Chondrocyte (in vitro differentiated cells): ENCODE results near the gene SCN4A. TPM values are rescaled to one million over a fixed set of nuclear protein-coding genes. Genes with fewer than 3 reads are reported as not detected.
"Not testable (repeated sequence)": the region's sequence is repeated elsewhere in the genome, so short reads cannot be mapped to it uniquely, and the experiment has no call there.

Experiments
- DNase-seq: peaks from one replicate; pipeline ENCODE4 v3.0.0; 2021; ENCODE audit warnings: mixed read lengths, low spot score
- H3K27ac Mint-ChIP-seq: one replicate; pipeline ENCODE4 v1.8.0; 2021; ENCODE audit warnings: mild to moderate bottlenecking, moderate library complexity, mixed read lengths; ENCODE audit not compliant: unreplicated experiment
- H3K27me3 Mint-ChIP-seq: 2 replicates; pipeline ENCODE4 v1.8.0; 2021; ENCODE audit warnings: low read depth, mixed read lengths
- H3K36me3 Mint-ChIP-seq: 2 replicates; pipeline ENCODE4 v1.8.0; 2021; ENCODE audit warnings: low read depth, mixed read lengths
- H3K4me1 Mint-ChIP-seq: 2 replicates; pipeline ENCODE4 v1.8.0; 2021; ENCODE audit warnings: low read depth, mild to moderate bottlenecking, mixed read lengths
- H3K4me3 Mint-ChIP-seq: one replicate; pipeline ENCODE4 v1.8.0; 2021; ENCODE audit warnings: mild to moderate bottlenecking, moderate library complexity, mixed read lengths; ENCODE audit not compliant: unreplicated experiment
- H3K9me3 Mint-ChIP-seq: 2 replicates; pipeline ENCODE4 v1.8.0; 2021; ENCODE audit warnings: low read depth, mixed read lengths
- total RNA-seq: library from RNA; stranded (reverse); gene quantifications from 3 replicates; pipeline ENCODE4 v1.2.1, GENCODE V29; 2021
- TF ChIP-seq, protein P1 (sequence below): fragments of 200-600 bp; sonication (generic); IDR thresholded peaks from 2 replicates; pipeline ENCODE4 v1.5.0; 2021; ENCODE audit warnings: antibody characterized with exemption, mild to moderate bottlenecking, moderate library complexity

SCN4A gene
- total RNA-seq, 1 donor from 2014 or later = not detected

DNA sequence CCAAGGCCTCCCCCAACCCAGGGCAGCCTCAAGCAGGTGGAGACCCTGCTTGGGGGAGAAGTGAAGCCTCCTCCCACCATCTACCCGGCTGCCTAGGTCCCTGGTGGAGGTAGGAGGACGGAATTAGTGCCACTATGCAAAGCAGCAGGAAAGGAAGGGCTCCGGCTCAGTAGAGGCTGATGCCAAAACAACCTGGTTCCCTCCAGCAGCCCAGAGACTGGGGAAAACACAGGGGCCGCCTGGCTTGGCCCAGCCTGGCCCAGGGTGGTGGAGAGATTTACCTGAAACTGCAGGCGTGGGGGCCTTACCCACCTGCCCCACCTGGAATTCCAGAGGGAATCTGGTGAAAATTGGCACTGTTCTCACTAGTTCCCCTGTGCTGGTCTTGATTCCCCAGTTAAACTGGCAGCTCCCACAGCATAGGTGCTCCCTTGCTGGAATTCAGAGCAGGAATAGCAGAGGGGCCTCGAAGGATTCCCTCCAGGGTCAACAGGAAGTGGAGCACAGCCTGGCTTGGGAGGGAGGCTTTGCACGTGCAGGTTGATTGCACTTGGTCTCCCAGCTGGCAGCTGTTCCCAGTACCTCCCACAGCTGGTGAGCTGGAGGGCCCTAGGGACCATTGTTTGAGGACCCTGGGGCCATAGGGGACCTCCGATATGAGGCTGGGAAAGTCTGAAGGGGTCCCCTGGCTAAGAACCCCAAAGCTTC, 45.1 kb downstream of the SCN4A start:
- no peaks in the 10 kb centered on the region for H3K27me3 Mint-ChIP-seq
- no peaks in the 10 kb centered on the region for H3K4me1 Mint-ChIP-seq
- no peaks in the 10 kb centered on the region for H3K36me3 Mint-ChIP-seq
- H3K4me3 Mint-ChIP-seq = no peak overlapping the region
- TF ChIP-seq, protein P1, sequence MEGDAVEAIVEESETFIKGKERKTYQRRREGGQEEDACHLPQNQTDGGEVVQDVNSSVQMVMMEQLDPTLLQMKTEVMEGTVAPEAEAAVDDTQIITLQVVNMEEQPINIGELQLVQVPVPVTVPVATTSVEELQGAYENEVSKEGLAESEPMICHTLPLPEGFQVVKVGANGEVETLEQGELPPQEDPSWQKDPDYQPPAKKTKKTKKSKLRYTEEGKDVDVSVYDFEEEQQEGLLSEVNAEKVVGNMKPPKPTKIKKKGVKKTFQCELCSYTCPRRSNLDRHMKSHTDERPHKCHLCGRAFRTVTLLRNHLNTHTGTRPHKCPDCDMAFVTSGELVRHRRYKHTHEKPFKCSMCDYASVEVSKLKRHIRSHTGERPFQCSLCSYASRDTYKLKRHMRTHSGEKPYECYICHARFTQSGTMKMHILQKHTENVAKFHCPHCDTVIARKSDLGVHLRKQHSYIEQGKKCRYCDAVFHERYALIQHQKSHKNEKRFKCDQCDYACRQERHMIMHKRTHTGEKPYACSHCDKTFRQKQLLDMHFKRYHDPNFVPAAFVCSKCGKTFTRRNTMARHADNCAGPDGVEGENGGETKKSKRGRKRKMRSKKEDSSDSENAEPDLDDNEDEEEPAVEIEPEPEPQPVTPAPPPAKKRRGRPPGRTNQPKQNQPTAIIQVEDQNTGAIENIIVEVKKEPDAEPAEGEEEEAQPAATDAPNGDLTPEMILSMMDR = no peak
- no peaks in the 10 kb centered on the region for H3K9me3 Mint-ChIP-seq
- no peak overlapping the region for H3K27ac Mint-ChIP-seq
- DNase-seq = peak; percentile 43

DNA sequence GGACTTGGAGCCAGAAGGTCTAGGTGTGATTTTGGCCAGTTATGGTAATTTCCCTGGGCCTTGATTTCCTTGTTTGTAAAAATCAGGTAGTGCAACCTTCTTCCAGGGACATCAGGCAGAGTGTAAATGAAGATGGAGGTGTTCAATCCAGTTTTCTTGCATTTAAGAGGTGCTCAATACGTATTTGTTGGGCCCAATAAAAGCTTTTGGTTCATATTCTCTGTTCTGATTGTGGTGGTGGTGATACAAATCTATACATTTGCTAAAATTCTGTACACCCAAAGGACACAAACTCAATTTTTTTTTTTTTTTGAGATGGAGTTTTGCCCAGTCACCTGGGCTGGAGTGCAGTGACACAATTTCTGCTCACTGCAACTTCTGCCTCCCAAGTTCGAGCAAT, 46.6 kb downstream of the SCN4A start:
- peaks cover 3% of the 10 kb centered on the region for H3K27me3 Mint-ChIP-seq
- no peaks in the 10 kb centered on the region for H3K36me3 Mint-ChIP-seq
- no peak for DNase-seq
- TF ChIP-seq, protein P1 = no peak
- no peaks in the 10 kb centered on the region for H3K9me3 Mint-ChIP-seq
- H3K27ac Mint-ChIP-seq = no peak overlapping the region
- no peak overlapping the region for H3K4me3 Mint-ChIP-seq
- H3K4me1 Mint-ChIP-seq = no peaks in the 10 kb centered on the region

DNA sequence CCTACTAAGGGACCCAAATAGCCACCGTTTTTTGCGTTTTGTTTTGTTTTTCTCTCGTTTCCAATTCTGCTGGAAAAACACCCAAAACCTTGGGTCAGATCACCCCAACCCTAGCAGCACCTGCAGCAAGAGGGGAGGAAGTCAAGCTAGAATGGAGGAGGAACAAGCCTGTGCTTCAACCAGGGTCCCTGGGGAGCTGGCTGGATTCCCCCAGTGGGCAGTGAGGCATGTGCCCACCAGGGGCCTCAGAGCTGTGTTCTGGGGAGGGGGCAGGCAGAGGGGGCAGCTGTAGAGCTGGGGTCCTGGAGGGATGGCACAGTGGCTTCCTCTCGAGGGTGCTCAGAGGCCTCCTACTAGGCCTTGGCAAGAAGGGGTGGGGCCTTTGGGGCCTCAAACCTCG, 47.1 kb downstream of the SCN4A start:
- Mint-ChIP-seq H3K9me3 (no peaks in the 10 kb centered on the region), H3K27ac (no peak overlapping the region), H3K4me3 (no peak overlapping the region), H3K36me3 (no peaks in the 10 kb centered on the region), H3K27me3 (peaks cover 3% of the 10 kb centered on the region), H3K4me1 (no peaks in the 10 kb centered on the region)
- TF ChIP-seq, protein P1 = no peak
- DNase-seq = peak; percentile 22

DNA sequence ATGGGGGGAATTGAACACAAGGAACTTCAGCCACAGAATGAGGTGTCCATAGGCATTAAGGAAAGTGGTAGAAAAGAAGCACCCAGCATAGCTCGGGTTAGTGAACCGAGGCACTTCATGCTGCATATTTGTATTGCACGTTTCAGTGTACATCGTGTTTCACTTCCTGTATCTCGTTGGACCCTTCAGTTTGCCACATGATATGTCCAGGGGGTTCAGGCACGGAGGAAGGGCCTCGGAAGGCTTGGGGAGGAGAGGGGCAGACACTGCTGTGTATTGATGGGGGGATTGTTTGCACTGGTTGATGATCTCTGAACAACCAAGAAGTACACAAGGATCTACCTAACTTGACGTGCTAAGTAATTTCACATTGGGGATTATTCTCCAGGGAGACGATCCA, 50.3 kb downstream of the SCN4A start:
- DNase-seq = peak; percentile 2
- H3K27me3 Mint-ChIP-seq = peaks cover 19% of the 10 kb centered on the region
- H3K36me3 Mint-ChIP-seq, H3K4me3 Mint-ChIP-seq, H3K9me3 Mint-ChIP-seq, H3K4me1 Mint-ChIP-seq, H3K27ac Mint-ChIP-seq: not testable (repeated sequence)

DNA sequence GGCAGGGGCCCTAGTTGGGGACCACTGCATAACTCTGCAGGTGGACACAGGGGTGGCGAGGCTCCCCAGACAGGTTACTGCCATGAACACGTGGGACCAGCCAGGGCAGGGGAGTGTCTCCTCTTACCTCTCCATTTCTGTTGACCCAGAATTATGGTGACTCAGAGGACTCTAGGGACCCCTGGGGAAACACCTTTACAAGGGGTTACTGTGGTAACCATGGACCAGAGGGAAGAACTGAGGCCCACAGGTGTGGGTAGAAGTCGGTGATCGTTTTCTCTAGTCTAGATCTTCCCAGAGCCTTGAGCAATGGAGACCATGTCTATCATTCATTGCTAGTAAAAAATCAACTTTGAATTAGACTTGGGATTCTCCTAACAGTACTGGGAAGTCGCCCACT, 51.9 kb downstream of the SCN4A start:
- not testable (repeated sequence) for H3K4me3 Mint-ChIP-seq, H3K27ac Mint-ChIP-seq, H3K36me3 Mint-ChIP-seq, H3K9me3 Mint-ChIP-seq, H3K4me1 Mint-ChIP-seq
- H3K27me3 Mint-ChIP-seq = peaks cover 31% of the 10 kb centered on the region
- DNase-seq = peak; percentile 34

DNA sequence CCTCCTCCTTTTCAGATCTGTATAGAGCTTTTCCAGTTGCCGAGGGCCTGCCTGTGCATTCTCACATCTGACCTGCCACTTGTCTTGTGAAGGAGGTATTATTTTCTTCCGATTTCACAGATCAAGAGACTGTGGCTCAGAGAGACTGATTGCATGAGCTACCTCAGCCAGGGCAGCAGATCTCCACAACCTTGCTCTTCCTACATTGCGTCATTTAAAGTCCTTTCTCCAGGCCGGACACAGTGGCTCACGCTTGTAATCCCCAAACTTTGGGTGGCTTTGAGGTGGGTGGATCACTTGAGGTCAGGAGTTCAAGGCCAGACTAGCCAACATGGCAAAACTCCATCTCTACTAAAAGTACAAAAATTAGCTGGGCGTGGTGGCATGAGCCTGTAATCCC, 52.7 kb downstream of the SCN4A start:
- H3K36me3 Mint-ChIP-seq, H3K4me1 Mint-ChIP-seq, H3K4me3 Mint-ChIP-seq, H3K27ac Mint-ChIP-seq, H3K9me3 Mint-ChIP-seq: not testable (repeated sequence)
- DNase-seq = peak; percentile 4
- H3K27me3 Mint-ChIP-seq = peaks cover 35% of the 10 kb centered on the region

DNA sequence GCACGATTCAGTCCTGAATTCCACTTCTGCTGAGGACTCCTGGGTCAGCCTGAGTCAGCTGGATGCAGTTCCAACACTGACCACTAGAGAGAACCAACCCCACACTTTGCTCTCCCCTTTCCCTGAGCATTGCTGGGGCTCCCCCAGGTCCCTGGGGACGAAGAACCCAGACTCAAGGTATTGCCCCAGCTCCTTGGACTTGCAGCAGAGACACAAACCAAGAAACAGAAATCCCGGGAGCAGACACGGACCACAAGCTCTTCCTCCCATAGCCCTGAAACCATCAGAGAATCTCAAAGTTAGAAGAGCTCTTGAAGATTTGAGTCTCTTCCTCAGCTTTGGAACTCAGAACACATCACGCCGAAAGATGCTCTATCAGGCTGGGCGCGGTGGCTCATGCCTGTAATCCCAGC, 53.4 kb downstream of the SCN4A start:
- H3K27me3 Mint-ChIP-seq = peaks cover 41% of the 10 kb centered on the region
- H3K9me3 Mint-ChIP-seq = no peaks in the 10 kb centered on the region
- peak; percentile 38 for DNase-seq
- TF ChIP-seq, protein P1 = peak; percentile 90
- H3K4me3 Mint-ChIP-seq = no peak overlapping the region
- H3K4me1 Mint-ChIP-seq = peaks cover 4% of the 10 kb centered on the region
- H3K36me3 Mint-ChIP-seq = no peaks in the 10 kb centered on the region
- H3K27ac Mint-ChIP-seq = peak overlapping the region; percentile 41

DNA sequence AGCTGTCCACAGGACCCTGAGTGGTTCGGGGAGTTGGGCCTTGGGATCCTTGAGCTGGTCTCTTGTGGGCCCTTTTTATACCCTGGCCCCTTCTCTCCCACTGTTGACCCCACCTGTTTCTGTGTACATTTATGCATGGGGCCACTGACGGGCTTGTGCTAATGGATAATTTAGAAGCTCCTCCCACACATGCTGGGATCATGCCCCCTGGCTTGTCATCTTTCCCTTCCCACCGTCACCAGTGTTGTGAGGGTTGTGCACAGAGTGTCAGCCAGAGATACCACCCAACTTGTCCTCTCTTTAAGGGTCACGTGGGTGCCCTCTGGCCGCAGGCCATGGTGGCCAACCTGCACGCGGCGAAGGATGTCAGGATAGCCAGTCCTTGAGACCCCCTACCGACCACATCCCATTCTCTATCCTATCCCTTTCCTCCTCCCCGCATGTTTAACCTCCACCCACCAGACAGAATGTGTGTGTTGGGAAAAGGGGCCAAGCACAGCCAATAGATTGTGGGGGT, 53.9 kb downstream of the SCN4A start, which contains the start of gene GH1:
GH1 (minus strand) TSS at position 51 of the 517 bp plus-strand sequence. CDS start 63 bp downstream, outside the sequence.
- H3K4me3 Mint-ChIP-seq, H3K9me3 Mint-ChIP-seq: not testable (repeated sequence)
- H3K27me3 Mint-ChIP-seq = peaks cover 42% of the 10 kb centered on the region

More for the DNA sequence above, 53.9 kb downstream of the SCN4A start, which contains the start of gene GH1:
- not testable (repeated sequence) for H3K4me1 Mint-ChIP-seq, H3K36me3 Mint-ChIP-seq
- DNase-seq = peak; percentile 18
- peak within 1 kb of the TSS; percentile 41 for H3K27ac Mint-ChIP-seq
